Upper lobe of left lung (tissue), 6 donors: Measurements from ENCODE around the gene ENAM. TPM values are rescaled to one million over a fixed set of nuclear protein-coding genes. Genes with fewer than 3 reads are reported as not detected.

ENCODE experiments used
- ATAC-seq, 2 donors: fragments of 200-7000 bp; cut with Tn5 transposase; one replicate each; pipeline ENCODE4 v1.9.1; 2022; ENCODE audit warnings: mild to moderate bottlenecking in 2 of 2, moderate library complexity in 2 of 2; ENCODE audit not compliant: low FRiP score in 2 of 2
- DNase-seq, 2 donors: peaks; one replicate each; pipeline ENCODE4 v3.0.0-alpha.2; 2019 to 2020
- H3K27ac ChIP-seq, 4 donors: fragments of 200-600 bp; sonication (generic); one replicate each; pipeline ENCODE4 v1.5.1; 2016 to 2019
- H3K27me3 ChIP-seq, 4 donors: fragments of 200-600 bp; sonication (generic); one replicate each; pipeline ENCODE4 v1.5.1; 2017 to 2019
- H3K36me3 ChIP-seq, 4 donors: fragments of 200-600 bp; sonication (generic); one replicate each; pipeline ENCODE4 v1.5.1; 2016 to 2019
- H3K4me1 ChIP-seq, 4 donors: fragments of 200-600 bp; sonication (generic); one replicate each; pipeline ENCODE4 v1.5.1; 2018 to 2019
- H3K4me3 ChIP-seq, 4 donors: fragments of 200-600 bp; sonication (generic); one replicate each; pipeline ENCODE4 v1.5.1; 2017 to 2019; ENCODE audit warnings: mild to moderate bottlenecking in 2 of 4, moderate library complexity in 1 of 4
- H3K9me3 ChIP-seq, 4 donors: fragments of 200-600 bp; sonication (generic); one replicate each; pipeline ENCODE4 v1.5.1; 2018 to 2019
- EP300 ChIP-seq, 4 donors: sonication (generic); formaldehyde crosslinking; IDR thresholded peaks; one replicate each; pipeline ENCODE4 v1.5.1; 2017; ENCODE audit warnings: antibody characterized with exemption in 4 of 4, control low read depth in 2 of 4
- POLR2A ChIP-seq, 4 donors: fragments of 450-650 bp; IDR thresholded peaks; one replicate each; pipeline ENCODE4 v1.5.1; 2016 to 2017; ENCODE audit warnings: antibody characterized with exemption in 4 of 4, mild to moderate bottlenecking in 2 of 4
- POLR2AphosphoS5 ChIP-seq, 2 donors: sonication (generic); formaldehyde crosslinking; IDR thresholded peaks; one replicate each; pipeline ENCODE4 v1.5.1; 2017; ENCODE audit warnings: antibody characterized with exemption in 2 of 2
- WGBS, 2 donors: methylation state at CpG; one replicate each; pipeline ENCODE4 v1.1.5; 2017 to 2018; 5-methylcytosine and 5-hydroxymethylcytosine counted together
- total RNA-seq, 6 donors: library from RNA; depleted of rRNA in 4 of 6; stranded (reverse); fragments of >200 nt in 4 of 6; gene quantifications; one replicate each; pipeline versions ENCODE4 v1.1.0 to v1.2.1, GENCODE V29; 2016 to 2021
- TF ChIP-seq, protein P1 (sequence below), 6 experiments: fragments of 450-650 bp in 4 of 6; fragments of 200-600 bp in 2 of 6; sonication (generic) in 2 of 6; IDR thresholded peaks; one replicate each; pipeline ENCODE4 v1.5.1; 2016 to 2019; ENCODE audit warnings: antibody characterized with exemption in 6 of 6
- donor health status: DM: no; HTN: no; CAD: no; lungs with moderate emphysema.
- donor health status: DM: no; HTN: yes; CAD: no; lungs with severe emphysema.

The ENAM gene
- total RNA-seq, 6 donors from 2014 or later, result 0.17 to 0.26 TPM; not detected in 4

DNA sequence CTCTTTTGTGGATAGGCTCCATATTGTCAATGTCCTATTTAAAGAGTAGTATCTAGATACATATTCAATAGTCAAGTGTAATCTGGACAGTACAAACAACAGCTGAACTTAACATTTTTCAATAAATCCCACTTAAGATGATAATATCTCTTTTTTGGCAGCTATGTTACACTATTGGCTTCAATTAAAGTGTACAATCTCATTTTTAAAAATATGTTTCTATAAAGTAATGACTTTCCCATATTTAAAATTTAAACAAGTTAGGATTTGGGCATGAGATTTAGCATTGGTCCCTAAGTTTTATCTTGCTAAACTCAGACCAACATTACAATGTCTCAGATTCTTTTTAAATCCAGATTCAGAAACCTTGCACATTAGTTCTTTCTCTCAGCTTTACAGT is 45.6 kb downstream of the ENAM start:
- no peak overlapping the region for H3K27ac ChIP-seq
- TF ChIP-seq EP300 (IDR thresholded peaks at IDR 0.05), result no peak
- TF ChIP-seq POLR2AphosphoS5 (IDR thresholded peaks at IDR 0.05), result no peak
- TF ChIP-seq, protein P1, sequence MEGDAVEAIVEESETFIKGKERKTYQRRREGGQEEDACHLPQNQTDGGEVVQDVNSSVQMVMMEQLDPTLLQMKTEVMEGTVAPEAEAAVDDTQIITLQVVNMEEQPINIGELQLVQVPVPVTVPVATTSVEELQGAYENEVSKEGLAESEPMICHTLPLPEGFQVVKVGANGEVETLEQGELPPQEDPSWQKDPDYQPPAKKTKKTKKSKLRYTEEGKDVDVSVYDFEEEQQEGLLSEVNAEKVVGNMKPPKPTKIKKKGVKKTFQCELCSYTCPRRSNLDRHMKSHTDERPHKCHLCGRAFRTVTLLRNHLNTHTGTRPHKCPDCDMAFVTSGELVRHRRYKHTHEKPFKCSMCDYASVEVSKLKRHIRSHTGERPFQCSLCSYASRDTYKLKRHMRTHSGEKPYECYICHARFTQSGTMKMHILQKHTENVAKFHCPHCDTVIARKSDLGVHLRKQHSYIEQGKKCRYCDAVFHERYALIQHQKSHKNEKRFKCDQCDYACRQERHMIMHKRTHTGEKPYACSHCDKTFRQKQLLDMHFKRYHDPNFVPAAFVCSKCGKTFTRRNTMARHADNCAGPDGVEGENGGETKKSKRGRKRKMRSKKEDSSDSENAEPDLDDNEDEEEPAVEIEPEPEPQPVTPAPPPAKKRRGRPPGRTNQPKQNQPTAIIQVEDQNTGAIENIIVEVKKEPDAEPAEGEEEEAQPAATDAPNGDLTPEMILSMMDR (IDR thresholded peaks at IDR 0.05), result no peak
- no peak for TF ChIP-seq POLR2A (IDR thresholded peaks at IDR 0.05)
- ATAC-seq (no peak), DNase-seq (no peak)
- no peaks in the 10 kb centered on the region for H3K27me3 ChIP-seq
- H3K36me3 ChIP-seq, result no peaks in the 10 kb centered on the region
- no peak overlapping the region for H3K4me3 ChIP-seq
- no peaks in the 10 kb centered on the region for H3K4me1 ChIP-seq
- no peaks in the 10 kb centered on the region for H3K9me3 ChIP-seq

DNA sequence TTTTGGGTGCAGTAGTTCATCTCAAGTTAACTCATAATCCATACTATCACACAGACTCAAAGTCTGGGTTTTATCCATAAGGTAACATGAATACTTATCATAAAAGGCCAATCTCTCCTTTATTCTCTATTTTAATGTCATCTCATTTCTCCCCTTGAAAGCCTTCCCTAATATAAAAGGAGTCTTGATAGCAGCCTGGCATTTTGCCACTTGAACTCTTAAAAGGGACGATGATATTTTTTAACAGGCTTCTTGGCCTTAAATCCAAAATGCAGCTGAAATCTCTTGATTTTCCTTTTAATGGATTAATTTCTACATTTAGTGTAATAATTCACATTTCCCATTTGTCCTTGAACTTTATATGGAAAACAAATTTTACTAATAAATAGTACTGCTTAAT is 46.2 kb downstream of the ENAM start:
- no peaks in the 10 kb centered on the region for H3K4me1 ChIP-seq
- TF ChIP-seq, protein P1 (IDR thresholded peaks at IDR 0.05), result no peak
- no peak for TF ChIP-seq POLR2A (IDR thresholded peaks at IDR 0.05)
- TF ChIP-seq POLR2AphosphoS5 (IDR thresholded peaks at IDR 0.05), result no peak
- TF ChIP-seq EP300 (IDR thresholded peaks at IDR 0.05), result no peak
- H3K9me3 ChIP-seq, result no peaks in the 10 kb centered on the region
- H3K4me3 ChIP-seq, result no peak overlapping the region
- H3K27me3 ChIP-seq, result no peaks in the 10 kb centered on the region
- 54 to 55% methylated on average over 1 of the region's 1 CpG for WGBS, 2 donors
- no peak overlapping the region for H3K27ac ChIP-seq
- DNase-seq, result no peak
- no peaks in the 10 kb centered on the region for H3K36me3 ChIP-seq
- ATAC-seq, result no peak

DNA sequence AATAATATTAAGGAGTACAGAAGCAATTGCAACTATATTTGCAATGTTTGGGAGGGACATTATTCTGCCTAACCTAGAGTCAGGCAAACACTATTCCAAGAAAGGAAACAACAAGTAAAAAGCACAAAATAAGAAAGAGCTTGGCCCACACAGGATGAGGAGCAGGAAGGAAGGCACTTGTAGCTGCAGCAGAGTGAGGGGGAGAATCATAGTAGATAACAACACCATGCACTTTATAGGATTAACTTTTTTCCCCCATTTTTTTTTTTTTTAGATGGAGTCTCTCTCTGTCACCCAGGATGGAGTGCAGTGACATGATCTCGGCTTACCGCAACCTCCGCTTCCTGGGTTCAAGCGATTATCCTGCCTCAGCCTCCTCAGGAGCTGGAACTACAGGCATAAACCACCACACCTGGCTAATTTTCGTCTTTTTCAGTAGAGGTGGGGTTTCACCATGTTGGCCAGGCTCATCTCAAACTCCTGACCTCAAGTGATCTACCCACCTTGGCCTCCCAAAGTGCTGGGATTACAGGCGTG is 48.1 kb downstream of the ENAM start:
- WGBS, 2 donors, result 93% methylated on average over 6 of the region's 6 CpGs
- TF ChIP-seq, protein P1 (IDR thresholded peaks at IDR 0.05), result no peak
- no peak for TF ChIP-seq POLR2A (IDR thresholded peaks at IDR 0.05)
- TF ChIP-seq POLR2AphosphoS5 (IDR thresholded peaks at IDR 0.05), result no peak
- no peak for TF ChIP-seq EP300 (IDR thresholded peaks at IDR 0.05)
- no peaks in the 10 kb centered on the region for H3K36me3 ChIP-seq
- H3K27ac ChIP-seq, result no peak overlapping the region
- H3K4me1 ChIP-seq, result no peaks in the 10 kb centered on the region
- no peaks in the 10 kb centered on the region for H3K27me3 ChIP-seq
- no peak for ATAC-seq
- H3K9me3 ChIP-seq, result no peaks in the 10 kb centered on the region
- no peak for DNase-seq
- H3K4me3 ChIP-seq, result no peak overlapping the region

DNA sequence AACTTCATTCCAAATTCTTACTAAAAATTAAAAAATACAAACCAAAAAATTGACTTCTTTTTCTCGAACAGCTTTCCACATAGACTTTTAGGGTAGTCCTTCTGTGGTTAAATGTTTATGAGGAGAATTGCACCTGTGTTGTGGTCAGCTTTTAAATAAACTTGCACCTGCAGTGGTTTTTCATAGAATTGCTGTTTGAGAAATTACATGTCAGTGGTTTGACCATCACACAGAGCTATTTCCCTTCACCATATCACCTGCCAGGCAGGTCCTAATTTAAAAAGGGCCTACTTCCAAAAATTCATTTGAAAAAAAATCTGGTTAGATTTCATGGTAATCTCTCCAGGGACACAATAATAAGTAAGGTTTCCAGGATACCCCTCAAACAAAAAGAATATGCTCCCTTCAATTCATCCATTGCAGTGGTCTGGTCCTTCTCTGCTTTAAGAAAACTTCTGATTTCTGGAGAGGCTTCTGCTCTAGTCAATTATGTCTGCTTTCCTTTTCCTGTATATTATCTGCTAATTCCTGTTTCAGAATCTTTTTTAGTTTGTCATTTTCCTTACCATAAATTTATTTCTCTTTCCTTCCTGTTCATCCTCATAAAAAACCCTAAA is 49.9 kb downstream of the ENAM start:
- H3K36me3 ChIP-seq, result no peaks in the 10 kb centered on the region
- no peak for DNase-seq
- H3K9me3 ChIP-seq, result no peaks in the 10 kb centered on the region
- H3K4me3 ChIP-seq, result no peak overlapping the region
- WGBS, 2 donors, result 83 to 88% methylated on average over 1 of the region's 1 CpG
- TF ChIP-seq POLR2A (IDR thresholded peaks at IDR 0.05) (no peak), POLR2AphosphoS5 (IDR thresholded peaks at IDR 0.05) (no peak), EP300 (IDR thresholded peaks at IDR 0.05) (no peak)
- TF ChIP-seq, protein P1 (IDR thresholded peaks at IDR 0.05), result no peak
- no peaks in the 10 kb centered on the region for H3K4me1 ChIP-seq
- ATAC-seq, result no peak
- no peaks in the 10 kb centered on the region for H3K27me3 ChIP-seq
- no peak overlapping the region for H3K27ac ChIP-seq

DNA sequence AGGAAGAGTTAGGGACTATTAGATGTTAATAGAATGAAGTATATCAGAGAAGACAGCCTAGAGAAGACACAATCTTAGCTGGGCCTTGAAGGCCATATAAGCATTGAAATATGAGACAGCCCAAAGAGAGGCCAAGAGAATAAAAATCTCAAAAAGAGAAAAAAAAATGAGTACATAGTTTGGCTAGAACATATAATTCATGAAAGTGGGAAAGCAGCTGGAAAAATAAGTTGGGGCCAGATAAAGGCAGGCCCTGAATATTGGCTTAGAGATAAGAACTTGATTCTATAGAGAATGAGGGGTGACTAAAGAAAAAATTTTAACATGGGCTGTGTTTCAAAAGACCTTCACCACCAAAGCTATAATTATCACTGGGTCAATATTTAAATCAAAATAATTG is 52.4 kb downstream of the ENAM start:
- Histone ChIP-seq H3K9me3 (no peaks in the 10 kb centered on the region), H3K36me3 (no peaks in the 10 kb centered on the region), H3K4me3 (no peak overlapping the region), H3K27ac (no peak overlapping the region), H3K27me3 (no peaks in the 10 kb centered on the region), H3K4me1 (no peaks in the 10 kb centered on the region)
- DNase-seq (no peak), ATAC-seq (no peak)
- TF ChIP-seq, protein P1 (IDR thresholded peaks at IDR 0.05), result no peak
- no peak for TF ChIP-seq POLR2A (IDR thresholded peaks at IDR 0.05)
- no peak for TF ChIP-seq EP300 (IDR thresholded peaks at IDR 0.05)
- no peak for TF ChIP-seq POLR2AphosphoS5 (IDR thresholded peaks at IDR 0.05)
